Epithelial cell of prostate (primary cell): Measurements from ENCODE around the gene TREH.
"Not testable (repeated sequence)": the region's sequence is repeated elsewhere in the genome, so short reads cannot be mapped to it uniquely, and the experiment has no call there.

Experiments used
- DNase-seq: peaks from one replicate; pipeline ENCODE4 v3.0.0-alpha.2; 2011; ENCODE audit warnings: low read depth, low spot score
- H3K27ac ChIP-seq: fragments of 450-650 bp; 2 replicates; pipeline ENCODE4 v1.5.1; 2017; ENCODE audit warnings: mild to moderate bottlenecking

Gene TREH

GRCh38 chr11:118699506-118700220 lies 20.2 kb upstream of the TREH start:
- no peak overlapping the region for H3K27ac ChIP-seq
- DNase-seq = no peak

- DNase-seq = no peak
- no peak overlapping the region for H3K27ac ChIP-seq
These were observed 17.9 kb upstream of the TREH start for GRCh38 chr11:118697346-118697745.

GRCh38 chr11:118696673-118697226 lies 17.3 kb upstream of the TREH start:
- H3K27ac ChIP-seq = no peak overlapping the region
- DNase-seq = no peak

GRCh38 chr11:118694771-118695170 lies 15.3 kb upstream of the TREH start:
- DNase-seq = no peak
- no peak overlapping the region for H3K27ac ChIP-seq

GRCh38 chr11:118694185-118694584 lies 14.7 kb upstream of the TREH start:
- H3K27ac ChIP-seq = no peak overlapping the region
- DNase-seq = no peak

- peak; percentile 78 for DNase-seq
- peak overlapping the region; percentile 69 for H3K27ac ChIP-seq
These were observed 12.7 kb upstream of the TREH start for GRCh38 chr11:118691926-118692830.

GRCh38 chr11:118690553-118691304 lies 11.3 kb upstream of the TREH start:
- DNase-seq = no peak
- H3K27ac ChIP-seq = peak overlapping the region; percentile 69

- peak; percentile 73 for DNase-seq
- H3K27ac ChIP-seq = peak overlapping the region; percentile 68
These were observed 10.6 kb upstream of the TREH start for GRCh38 chr11:118689852-118690552.

- peak overlapping the region; percentile 68 for H3K27ac ChIP-seq
- DNase-seq = no peak
These were observed 10.0 kb upstream of the TREH start for GRCh38 chr11:118689503-118689851.

GRCh38 chr11:118688851-118689502 lies 9.5 kb upstream of the TREH start:
- no peak overlapping the region for H3K27ac ChIP-seq
- no peak for DNase-seq

GRCh38 chr11:118688339-118688738 lies 8.9 kb upstream of the TREH start:
- DNase-seq = not testable (repeated sequence)

GRCh38 chr11:118687906-118688305 lies 8.5 kb upstream of the TREH start:
- H3K27ac ChIP-seq = no peak overlapping the region
- no peak for DNase-seq

More at GRCh38 chr11:118688339-118688738, 8.9 kb upstream of the TREH start:
- not testable (repeated sequence) for H3K27ac ChIP-seq

- H3K27ac ChIP-seq = no peak overlapping the region
- DNase-seq = no peak
These were observed 4.7 kb upstream of the TREH start for GRCh38 chr11:118684187-118684586.

GRCh38 chr11:118682939-118683338 lies 3.5 kb upstream of the TREH start:
- H3K27ac ChIP-seq, DNase-seq: not testable (repeated sequence)

- DNase-seq = no peak
- H3K27ac ChIP-seq = no peak overlapping the region
These were observed 2.9 kb upstream of the TREH start for GRCh38 chr11:118682372-118682771.

- not testable (repeated sequence) for DNase-seq, H3K27ac ChIP-seq
These were observed 542 bp downstream of the TREH start for GRCh38 chr11:118678908-118679307.

- no peak for DNase-seq
- H3K27ac ChIP-seq = no peak overlapping the region
These were observed 1.5 kb downstream of the TREH start for GRCh38 chr11:118677977-118678376.

GRCh38 chr11:118674082-118674435 lies 5.4 kb downstream of the TREH start:
- no peak for DNase-seq
- H3K27ac ChIP-seq = no peak overlapping the region

- no peak for DNase-seq
- H3K27ac ChIP-seq = no peak overlapping the region
These were observed 5.9 kb downstream of the TREH start for GRCh38 chr11:118673361-118674081.
